Ovary (tissue), 3 donors: ENCODE data around the gene RGS3.

Source experiments
- POLR2A ChIP-seq: fragments of 450-650 bp; IDR thresholded peaks from one replicate; pipeline ENCODE4 v1.6.1; 2017; ENCODE audit warnings: antibody characterized with exemption, mild to moderate bottlenecking, moderate library complexity
- TF ChIP-seq, protein P1 (sequence below), 3 donors: fragments of 450-650 bp in 2 of 3; fragments of 200-600 bp in 1 of 3; IDR thresholded peaks; one replicate each; pipeline versions ENCODE4 v1.5.1 to v1.8.0; 2016 to 2022; ENCODE audit warnings: antibody characterized with exemption in 3 of 3, mild to moderate bottlenecking in 1 of 3
- donor health status: DM: no; HTN: no; CAD: no.

- TF ChIP-seq POLR2A = no peak
- TF ChIP-seq, protein P1, sequence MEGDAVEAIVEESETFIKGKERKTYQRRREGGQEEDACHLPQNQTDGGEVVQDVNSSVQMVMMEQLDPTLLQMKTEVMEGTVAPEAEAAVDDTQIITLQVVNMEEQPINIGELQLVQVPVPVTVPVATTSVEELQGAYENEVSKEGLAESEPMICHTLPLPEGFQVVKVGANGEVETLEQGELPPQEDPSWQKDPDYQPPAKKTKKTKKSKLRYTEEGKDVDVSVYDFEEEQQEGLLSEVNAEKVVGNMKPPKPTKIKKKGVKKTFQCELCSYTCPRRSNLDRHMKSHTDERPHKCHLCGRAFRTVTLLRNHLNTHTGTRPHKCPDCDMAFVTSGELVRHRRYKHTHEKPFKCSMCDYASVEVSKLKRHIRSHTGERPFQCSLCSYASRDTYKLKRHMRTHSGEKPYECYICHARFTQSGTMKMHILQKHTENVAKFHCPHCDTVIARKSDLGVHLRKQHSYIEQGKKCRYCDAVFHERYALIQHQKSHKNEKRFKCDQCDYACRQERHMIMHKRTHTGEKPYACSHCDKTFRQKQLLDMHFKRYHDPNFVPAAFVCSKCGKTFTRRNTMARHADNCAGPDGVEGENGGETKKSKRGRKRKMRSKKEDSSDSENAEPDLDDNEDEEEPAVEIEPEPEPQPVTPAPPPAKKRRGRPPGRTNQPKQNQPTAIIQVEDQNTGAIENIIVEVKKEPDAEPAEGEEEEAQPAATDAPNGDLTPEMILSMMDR (IDR thresholded peaks at IDR 0.05) = no peak
Observed at GRCh38 chr9:113600871-113601614, 137.5 kb downstream of the RGS3 start.
